Lung (tissue), 12 donors: ENCODE measurements around the gene DUSP22. TPM values are rescaled to one million over a fixed set of nuclear protein-coding genes. Genes with fewer than 3 reads are reported as not detected.

Experiments
- ATAC-seq: fragments of 200-7000 bp; cut with Tn5 transposase; one replicate; pipeline ENCODE4 v1.9.1; 2020; ENCODE audit warnings: moderate number of reproducible peaks; ENCODE audit not compliant: insufficient read depth, low FRiP score
- DNase-seq, 3 donors: peaks; one replicate each; pipeline ENCODE4 v3.0.0-alpha.2; 2013 to 2017
- H3K27ac ChIP-seq, 2 donors: one replicate each; pipeline ENCODE4 v1.5.1; 2013; ENCODE audit warnings: mild to moderate bottlenecking in 2 of 2, moderate library complexity in 2 of 2, control low read depth in 1 of 2, inconsistent platforms in 1 of 2, low read depth in 1 of 2, low read length in 1 of 2
- H3K27me3 ChIP-seq, 3 donors: one replicate each; pipeline ENCODE4 v1.5.1; 2013; ENCODE audit warnings: low read length in 2 of 3; ENCODE audit not compliant: control insufficient read depth in 3 of 3, insufficient read depth in 3 of 3
- H3K36me3 ChIP-seq, 4 donors: one replicate each; pipeline ENCODE4 v1.5.1; 2013; ENCODE audit warnings: low read length in 4 of 4, mild to moderate bottlenecking in 1 of 4, moderate library complexity in 1 of 4; ENCODE audit not compliant: control insufficient read depth in 4 of 4, insufficient read depth in 4 of 4
- H3K4me1 ChIP-seq, 5 donors: one replicate each; pipeline ENCODE4 v1.5.1; 2013; ENCODE audit warnings: low read length in 5 of 5, mild to moderate bottlenecking in 2 of 5, moderate library complexity in 1 of 5; ENCODE audit not compliant: control insufficient read depth in 5 of 5, insufficient read depth in 5 of 5
- H3K4me3 ChIP-seq: one replicate; pipeline ENCODE4 v1.5.1; 2013; ENCODE audit warnings: mild to moderate bottlenecking, control low read depth, moderate library complexity
- H3K9ac ChIP-seq, 2 donors: one replicate each; pipeline ENCODE4 v1.5.1; 2013; ENCODE audit warnings: low read length in 2 of 2, control low read depth in 1 of 2; ENCODE audit not compliant: insufficient read depth in 1 of 2
- H3K9me3 ChIP-seq, 4 donors: one replicate each; pipeline ENCODE4 v1.5.1; 2013; ENCODE audit warnings: low read length in 3 of 4, mild to moderate bottlenecking in 1 of 4, moderate library complexity in 1 of 4; ENCODE audit not compliant: control insufficient read depth in 4 of 4, insufficient read depth in 3 of 4
- CTCF ChIP-seq: IDR thresholded peaks from 2 replicates; pipeline ENCODE4 v1.5.1; 2012; ENCODE audit warnings: mild to moderate bottlenecking; ENCODE audit errors: control extremely low read depth, extremely low read depth
- WGBS, 2 donors: extraction: QIAGEN DNeasy Blood & Tissue Kit; methylation state at CpG; one replicate each; pipeline ENCODE4 v1.1.7; 2013; 5-methylcytosine and 5-hydroxymethylcytosine counted together
- polyA plus RNA-seq, 2 donors: library from polyadenylated mRNA; stranded (reverse); fragments of 200-250 nt; gene quantifications; one replicate each; pipeline ENCODE4 v1.2.1, GENCODE V29; 2013
- total RNA-seq, 2 donors: library from RNA; depleted of rRNA in 1 of 2; stranded (reverse); fragments of >200 nt in 1 of 2; gene quantifications; one replicate each; pipeline ENCODE4 v1.2.1, GENCODE V29; 2014 to 2021
- donor health status: control.
- donor health status: control.
- donor health status: Bipolar disorder and iron deficiency.
- donor health status: healthy.
- donor health status: DM: yes; HTN: yes; CAD: no.

The DUSP22 gene
- total and polyA plus RNA-seq, 4 donors, result 38.9 to 51.1 (median 43.8) TPM

- WGBS, 2 donors, result 58 to 60% methylated on average over 8 of the region's 8 CpGs
- no peak for TF ChIP-seq CTCF
- no peak for DNase-seq
- Histone ChIP-seq H3K9ac (no peak overlapping the region), H3K4me3 (no peak overlapping the region), H3K4me1 (peaks cover 0 to 25% (median 4%) of the 10 kb centered on the region in 5 donors), H3K27me3 (peaks cover 8 to 61% (median 55%) of the 10 kb centered on the region in 3 donors), H3K36me3 (no peaks in the 10 kb centered on the region), H3K27ac (no peak overlapping the region), H3K9me3 (no peaks in the 10 kb centered on the region)
- no peak for ATAC-seq
These were observed 97.3 kb downstream of the DUSP22 start for GRCh38 chr6:389622-390021.

- DNase-seq (peak in 1 of 3 donors; percentile 17), ATAC-seq (no peak)
- H3K9me3 ChIP-seq, result no peaks in the 10 kb centered on the region
- no peak for TF ChIP-seq CTCF
- no peak overlapping the region for H3K4me3 ChIP-seq
- H3K27me3 ChIP-seq, result peaks cover 8 to 75% (median 67%) of the 10 kb centered on the region in 3 donors
- peaks cover 0 to 25% (median 4%) of the 10 kb centered on the region in 5 donors for H3K4me1 ChIP-seq
- no peak overlapping the region for H3K27ac ChIP-seq
- H3K36me3 ChIP-seq, result no peaks in the 10 kb centered on the region
- no peak overlapping the region for H3K9ac ChIP-seq
- 2 to 4% methylated on average over 41 to 44 of the region's 44 CpGs for WGBS, 2 donors
These were observed 98.7 kb downstream of the DUSP22 start for GRCh38 chr6:390914-391558.

GRCh38 chr6:391559-392440 is 99.5 kb downstream of the DUSP22 start, which contains the start of gene IRF4:
Gene IRF4, plus strand, starts transcription at chr6:391752. Its CDS starts 1,401 bp downstream, at chr6:393153.
- Histone ChIP-seq H3K36me3 (no peaks in the 10 kb centered on the region), H3K4me1 (peaks cover 0 to 25% (median 4%) of the 10 kb centered on the region in 5 donors), H3K9me3 (no peaks in the 10 kb centered on the region), H3K27ac (no peak within 1 kb of the TSS), H3K27me3 (peaks cover 8 to 78% (median 70%) of the 10 kb centered on the region in 3 donors), H3K4me3 (peak within 1 kb of the TSS; percentile 20), H3K9ac (no peak within 1 kb of the TSS)
- WGBS, 2 donors, result 1% methylated on average over 72 to 82 of the region's 82 CpGs
- DNase-seq (no peak), ATAC-seq (peak; percentile 47)
- TF ChIP-seq CTCF, result no peak
